Suprapubic skin (tissue), 4 donors: ENCODE measurements around the gene MT2A.

Experiments
- CTCF ChIP-seq, 2 donors: fragments of 200-600 bp in 1 of 2; fragments of 450-650 bp in 1 of 2; sonication (generic) in 1 of 2; IDR thresholded peaks; one replicate each; pipeline ENCODE4 v1.5.1; 2016 to 2019; ENCODE audit warnings: antibody characterized with exemption in 2 of 2, mild to moderate bottlenecking in 1 of 2, moderate library complexity in 1 of 2
- EP300 ChIP-seq: sonication (generic); formaldehyde crosslinking; IDR thresholded peaks from one replicate; pipeline ENCODE4 v1.6.1; 2017; ENCODE audit warnings: antibody characterized with exemption
- POLR2A ChIP-seq, 2 donors: fragments of 450-650 bp; IDR thresholded peaks; one replicate each; pipeline ENCODE4 v1.6.1; 2017; ENCODE audit warnings: antibody characterized with exemption in 2 of 2, mild to moderate bottlenecking in 2 of 2, moderate library complexity in 2 of 2
- POLR2AphosphoS5 ChIP-seq, 3 donors: sonication (generic); formaldehyde crosslinking; IDR thresholded peaks; one replicate each; pipeline ENCODE4 v1.6.1; 2017; ENCODE audit warnings: antibody characterized with exemption in 3 of 3

- no peak for TF ChIP-seq POLR2AphosphoS5 (IDR thresholded peaks at IDR 0.05)
- TF ChIP-seq CTCF (IDR thresholded peaks at IDR 0.05) = no peak
- no peak for TF ChIP-seq EP300
- TF ChIP-seq POLR2A (IDR thresholded peaks at IDR 0.05) = no peak
These were observed 27.9 kb upstream of the MT2A start for GRCh38 chr16:56580391-56581048.
